GM13976 (cell line): ENCODE results near the gene CSNK2A3.

ENCODE experiments used
- DNase-seq: peaks from one replicate; pipeline ENCODE4 v3.0.0; 2012; ENCODE audit warnings: low spot score
- CTCF ChIP-seq: IDR thresholded peaks from 2 replicates; pipeline ENCODE4 v1.5.1; 2012; ENCODE audit warnings: borderline replicate concordance, mild to moderate bottlenecking; ENCODE audit not compliant: insufficient read depth; ENCODE audit errors: extremely low read depth, missing control alignments, control extremely low read depth
- in situ Hi-C: fragments of 300-500 bp; cut with MboI; formaldehyde crosslinking; loops from one replicate; pipeline ENCODE4 v1.12.0; 2022; ENCODE audit warnings: low sequenced_read_pairs, mixed read lengths, inconsistent platforms; ENCODE audit not compliant: unreplicated experiment

The CSNK2A3 gene

GRCh38 chr11:11380883-11381282, 27.8 kb upstream of the CSNK2A3 start:
- TF ChIP-seq CTCF, result no peak
- in situ Hi-C loops, result no loop called here
- no peak for DNase-seq

GRCh38 chr11:11380340-11380739, 27.3 kb upstream of the CSNK2A3 start:
- no peak for TF ChIP-seq CTCF
- no peak for DNase-seq
- in situ Hi-C loops, result no loop called here

GRCh38 chr11:11379661-11380060, 26.6 kb upstream of the CSNK2A3 start:
- in situ Hi-C loops, result no loop called here
- no peak for DNase-seq
- TF ChIP-seq CTCF, result no peak

GRCh38 chr11:11378184-11378940, 25.3 kb upstream of the CSNK2A3 start:
- in situ Hi-C loops, result no loop called here
- TF ChIP-seq CTCF, result no peak
- no peak for DNase-seq

- no peak for DNase-seq
- in situ Hi-C loops, result no loop called here
- no peak for TF ChIP-seq CTCF
These were observed 21.5 kb upstream of the CSNK2A3 start for GRCh38 chr11:11374358-11375148.

- DNase-seq, result no peak
- in situ Hi-C loops, result no loop called here
- no peak for TF ChIP-seq CTCF
These were observed 20.9 kb upstream of the CSNK2A3 start for GRCh38 chr11:11373934-11374333.
